ENCODE data around the gene GTF2F2.

DNA sequence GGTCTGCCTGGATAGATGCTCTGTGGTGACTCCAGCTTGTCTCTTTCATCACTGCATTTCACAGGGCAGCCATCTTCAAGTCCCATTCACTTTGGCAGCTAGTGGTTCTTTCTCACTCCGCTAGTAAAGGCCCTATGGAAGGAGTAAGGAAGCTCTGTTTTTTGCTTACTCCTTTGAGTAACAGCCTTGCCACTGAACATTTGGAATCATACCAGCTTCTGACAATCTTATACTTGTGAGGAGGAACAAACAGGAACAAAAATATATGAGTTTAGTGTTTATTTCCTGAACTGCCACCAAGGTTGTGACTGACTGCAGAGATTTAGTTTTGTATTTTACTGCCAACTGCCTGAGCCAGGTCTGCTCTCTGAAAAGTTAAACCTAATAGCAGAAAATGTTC lies 41.9 kb downstream of the GTF2F2 start:
- TF ChIP-seq, protein P1, sequence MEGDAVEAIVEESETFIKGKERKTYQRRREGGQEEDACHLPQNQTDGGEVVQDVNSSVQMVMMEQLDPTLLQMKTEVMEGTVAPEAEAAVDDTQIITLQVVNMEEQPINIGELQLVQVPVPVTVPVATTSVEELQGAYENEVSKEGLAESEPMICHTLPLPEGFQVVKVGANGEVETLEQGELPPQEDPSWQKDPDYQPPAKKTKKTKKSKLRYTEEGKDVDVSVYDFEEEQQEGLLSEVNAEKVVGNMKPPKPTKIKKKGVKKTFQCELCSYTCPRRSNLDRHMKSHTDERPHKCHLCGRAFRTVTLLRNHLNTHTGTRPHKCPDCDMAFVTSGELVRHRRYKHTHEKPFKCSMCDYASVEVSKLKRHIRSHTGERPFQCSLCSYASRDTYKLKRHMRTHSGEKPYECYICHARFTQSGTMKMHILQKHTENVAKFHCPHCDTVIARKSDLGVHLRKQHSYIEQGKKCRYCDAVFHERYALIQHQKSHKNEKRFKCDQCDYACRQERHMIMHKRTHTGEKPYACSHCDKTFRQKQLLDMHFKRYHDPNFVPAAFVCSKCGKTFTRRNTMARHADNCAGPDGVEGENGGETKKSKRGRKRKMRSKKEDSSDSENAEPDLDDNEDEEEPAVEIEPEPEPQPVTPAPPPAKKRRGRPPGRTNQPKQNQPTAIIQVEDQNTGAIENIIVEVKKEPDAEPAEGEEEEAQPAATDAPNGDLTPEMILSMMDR (IDR thresholded peaks at IDR 0.05 in 4 of 5, conservative IDR thresholded peaks at IDR 0.05 in 1 of 5) = no peak
- TF ChIP-seq POLR2A (IDR thresholded peaks at IDR 0.05) = no peak
